Measurements from ENCODE around the gene SEC22B.
A peak's percentile ranks its signal among the peaks of the same experiment; 100 is the strongest.
"Not testable (repeated sequence)": the region's sequence is repeated elsewhere in the genome, so short reads cannot be mapped to it uniquely, and the experiment has no call there.

SEC22B gene

DNA sequence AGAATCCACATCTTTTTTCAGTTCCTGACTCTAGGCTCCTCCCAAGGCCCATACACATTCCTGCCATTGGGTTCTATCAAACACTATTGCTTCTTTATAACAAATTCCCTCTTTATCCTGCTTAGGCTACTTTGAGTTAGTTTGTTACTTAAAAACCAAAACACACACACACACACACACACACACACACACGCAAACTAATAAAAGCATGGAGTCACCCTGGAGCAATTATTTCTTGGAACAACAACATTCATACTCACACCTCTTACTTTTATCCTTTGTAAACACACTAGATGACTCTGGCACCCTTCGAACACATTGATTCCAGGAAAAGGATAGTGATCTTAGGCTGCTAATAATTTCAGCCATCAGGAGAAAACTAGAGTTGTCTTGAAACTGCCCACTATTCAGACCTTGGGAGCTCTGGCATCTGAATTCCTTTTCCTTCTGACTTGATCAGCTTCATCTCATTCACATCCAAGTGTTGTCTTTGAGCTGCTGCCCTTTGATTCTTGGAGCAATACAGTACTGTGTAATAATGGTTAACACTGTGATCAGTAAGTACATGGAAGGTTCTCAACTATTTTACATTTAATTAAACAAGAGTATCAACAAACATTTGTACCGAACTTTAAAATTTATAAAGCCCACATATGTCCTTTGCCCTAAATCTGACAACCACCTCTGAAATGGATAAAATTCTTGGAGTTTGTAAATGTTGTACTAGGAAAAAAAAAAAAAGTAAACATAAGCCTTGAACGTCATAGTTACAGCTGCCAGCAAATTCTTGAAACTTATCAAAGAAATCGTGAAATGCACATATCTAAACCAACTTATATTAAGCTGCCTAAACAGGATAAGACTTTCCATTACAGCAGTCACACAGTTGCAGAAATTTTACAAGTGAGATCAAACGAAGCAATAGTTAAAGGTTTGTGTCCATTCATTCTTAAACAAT lies 2.8 kb upstream of the SEC22B start:
- Histone ChIP-seq H3K36me3 (ENCODE audit: control insufficient read depth, insufficient read depth, low read length) (no peaks in the 10 kb centered on the region), H3K4me1 (ENCODE audit: control insufficient read depth, insufficient read depth, low read length) (peaks cover 15% of the 10 kb centered on the region), H3K4me3 (ENCODE audit: insufficient read depth, low read depth, low read length) (no peak overlapping the region), H3K27me3 (ENCODE audit: control insufficient read depth, insufficient read depth, low read length, poor library complexity, severe bottlenecking) (no peaks in the 10 kb centered on the region), H3K9me3 (ENCODE audit: control insufficient read depth, low read length) (no peaks in the 10 kb centered on the region), H3K27ac (ENCODE audit: insufficient read depth, low read depth, low read length, poor library complexity, severe bottlenecking) (peak overlapping the region; percentile 22)
- 82 to 84% methylated on average over 5 to 6 of the region's 6 CpGs for WGBS, 2 experiments

DNA sequence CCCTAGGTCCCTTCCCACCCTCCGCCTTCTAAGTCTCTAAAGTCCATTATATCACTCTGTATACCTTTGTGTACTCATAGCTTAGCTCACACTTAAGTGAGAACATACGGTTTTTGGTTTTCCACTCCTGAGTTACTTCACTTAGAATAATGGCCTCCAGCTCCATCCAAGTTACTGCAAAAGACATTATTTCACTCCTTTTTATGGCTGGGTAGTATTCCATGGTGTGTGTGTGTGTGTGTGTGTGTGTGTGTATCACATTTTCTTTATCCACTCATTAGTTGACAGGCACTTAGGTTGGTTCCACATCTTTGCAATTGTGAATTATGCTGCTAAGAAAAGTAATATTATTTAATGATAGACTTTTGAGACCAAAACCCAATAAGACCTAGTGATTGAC lies 1.7 kb upstream of the SEC22B start:
- not testable (repeated sequence) for H3K27ac ChIP-seq (ENCODE audit: insufficient read depth, low read depth, low read length, poor library complexity, severe bottlenecking)
- WGBS, 2 experiments: 92 to 94% methylated on average over 2 of the region's 2 CpGs

DNA sequence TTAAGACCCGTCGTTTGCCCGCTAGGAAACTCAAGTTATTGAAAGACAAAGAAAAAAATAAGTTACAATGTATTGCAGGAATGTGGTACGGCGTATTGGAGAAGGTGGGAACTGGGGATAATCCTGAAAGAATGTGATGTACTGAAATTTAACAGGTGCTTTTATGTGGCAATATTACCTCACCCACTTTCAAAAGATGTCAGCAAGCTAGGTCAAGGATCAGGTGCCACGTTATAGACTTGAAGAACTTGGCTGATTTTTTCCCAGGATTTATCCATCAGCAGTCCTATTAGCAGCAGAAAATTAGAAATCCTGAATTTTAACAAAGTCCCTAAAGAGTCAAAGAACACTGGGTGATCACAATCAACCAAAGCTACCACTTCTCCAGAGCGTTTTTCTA lies 632 bp downstream of the SEC22B start:
- not testable (repeated sequence) for H3K9me3 ChIP-seq (ENCODE audit: control insufficient read depth, low read length); H3K36me3 ChIP-seq (ENCODE audit: control insufficient read depth, insufficient read depth, low read length); H3K27me3 ChIP-seq (ENCODE audit: control insufficient read depth, insufficient read depth, low read length, poor library complexity, severe bottlenecking)
- H3K4me1 ChIP-seq (ENCODE audit: control insufficient read depth, insufficient read depth, low read length): peaks cover 15% of the 10 kb centered on the region
- H3K4me3 ChIP-seq (ENCODE audit: insufficient read depth, low read depth, low read length): peak overlapping the region; percentile 80
- H3K27ac ChIP-seq (ENCODE audit: insufficient read depth, low read depth, low read length, poor library complexity, severe bottlenecking): peak overlapping the region; percentile 84
- WGBS, 2 experiments: 0% methylated on average over 2 of the region's 7 CpGs

More for the DNA sequence above, 1.7 kb upstream of the SEC22B start:
- H3K4me3 ChIP-seq (ENCODE audit: insufficient read depth, low read depth, low read length); H3K27me3 ChIP-seq (ENCODE audit: control insufficient read depth, insufficient read depth, low read length, poor library complexity, severe bottlenecking); H3K36me3 ChIP-seq (ENCODE audit: control insufficient read depth, insufficient read depth, low read length); H3K9me3 ChIP-seq (ENCODE audit: control insufficient read depth, low read length): not testable (repeated sequence)
- H3K4me1 ChIP-seq (ENCODE audit: control insufficient read depth, insufficient read depth, low read length): peaks cover 15% of the 10 kb centered on the region

DNA sequence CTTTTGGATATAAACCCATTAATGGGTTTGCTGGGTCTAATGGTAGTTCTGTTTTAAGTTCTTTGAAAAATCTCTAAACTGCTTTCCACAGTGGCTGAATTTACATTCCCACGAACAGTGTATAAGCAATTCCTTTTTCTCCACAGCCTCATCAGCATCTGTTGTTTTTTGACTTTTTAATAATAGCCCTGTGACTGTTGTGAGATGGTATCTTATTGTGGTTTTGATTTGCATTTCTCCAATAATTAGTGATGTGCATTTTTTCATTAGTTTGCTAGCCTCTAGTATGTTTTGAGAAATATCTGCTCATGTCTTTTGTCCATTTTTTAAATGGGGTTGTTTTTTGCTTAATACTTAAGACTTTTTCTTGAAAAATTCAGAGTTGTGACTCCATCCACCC lies 11.6 kb downstream of the SEC22B start:
- H3K4me1 ChIP-seq (ENCODE audit: control insufficient read depth, insufficient read depth, low read length); H3K27me3 ChIP-seq (ENCODE audit: control insufficient read depth, insufficient read depth, low read length, poor library complexity, severe bottlenecking); H3K4me3 ChIP-seq (ENCODE audit: insufficient read depth, low read depth, low read length); H3K36me3 ChIP-seq (ENCODE audit: control insufficient read depth, insufficient read depth, low read length); H3K27ac ChIP-seq (ENCODE audit: insufficient read depth, low read depth, low read length, poor library complexity, severe bottlenecking); H3K9me3 ChIP-seq (ENCODE audit: control insufficient read depth, low read length): not testable (repeated sequence)
- WGBS, 2 experiments: no CpG with 5 or more reads among the region's 1 CpG

DNA sequence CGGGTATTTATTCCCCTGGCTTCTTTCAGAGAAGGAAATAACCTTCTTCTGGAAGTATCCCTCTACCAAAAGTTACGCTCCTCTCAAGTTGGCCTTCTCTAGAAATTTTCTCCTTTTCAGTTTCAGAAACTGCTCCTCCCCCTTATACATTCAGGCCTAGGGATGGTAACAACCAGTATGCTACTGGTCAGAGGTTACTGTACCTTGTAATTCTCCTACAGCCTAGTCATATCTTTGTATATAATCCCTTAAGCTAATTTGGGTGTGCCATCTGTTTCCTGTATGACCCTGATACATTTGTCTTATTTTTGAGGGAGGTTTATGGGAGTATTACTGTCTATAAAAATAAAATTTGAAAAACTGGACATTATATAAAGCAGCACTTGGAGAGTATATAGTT lies 14.3 kb downstream of the SEC22B start:
- not testable (repeated sequence) for H3K27ac ChIP-seq (ENCODE audit: insufficient read depth, low read depth, low read length, poor library complexity, severe bottlenecking); H3K9me3 ChIP-seq (ENCODE audit: control insufficient read depth, low read length); H3K36me3 ChIP-seq (ENCODE audit: control insufficient read depth, insufficient read depth, low read length); H3K27me3 ChIP-seq (ENCODE audit: control insufficient read depth, insufficient read depth, low read length, poor library complexity, severe bottlenecking); H3K4me1 ChIP-seq (ENCODE audit: control insufficient read depth, insufficient read depth, low read length); H3K4me3 ChIP-seq (ENCODE audit: insufficient read depth, low read depth, low read length)
- no CpG with 5 or more reads among the region's 2 CpGs for WGBS, 2 experiments

DNA sequence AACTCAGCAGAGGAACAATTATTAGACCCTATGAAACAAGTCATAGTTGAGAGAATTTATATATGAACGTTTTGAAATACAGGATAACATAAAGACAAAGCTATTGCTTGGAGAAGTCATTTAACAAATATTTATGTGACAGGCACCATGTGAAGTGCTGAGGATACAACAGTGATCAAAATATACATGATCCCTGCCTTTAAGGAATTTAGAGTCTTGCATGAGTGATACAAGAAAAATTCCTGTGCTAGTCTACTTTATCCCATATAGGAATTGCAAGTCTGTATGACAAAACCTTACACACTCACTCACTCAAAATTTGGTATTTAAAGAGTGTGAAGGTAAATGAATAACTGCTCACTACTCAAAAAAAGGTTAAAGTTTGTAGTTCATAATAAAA lies 17.8 kb downstream of the SEC22B start:
- not testable (repeated sequence) for H3K4me3 ChIP-seq (ENCODE audit: insufficient read depth, low read depth, low read length); H3K27me3 ChIP-seq (ENCODE audit: control insufficient read depth, insufficient read depth, low read length, poor library complexity, severe bottlenecking); H3K36me3 ChIP-seq (ENCODE audit: control insufficient read depth, insufficient read depth, low read length); H3K9me3 ChIP-seq (ENCODE audit: control insufficient read depth, low read length); H3K4me1 ChIP-seq (ENCODE audit: control insufficient read depth, insufficient read depth, low read length); H3K27ac ChIP-seq (ENCODE audit: insufficient read depth, low read depth, low read length, poor library complexity, severe bottlenecking)
- WGBS, 2 experiments: no CpG with 5 or more reads among the region's 1 CpG

DNA sequence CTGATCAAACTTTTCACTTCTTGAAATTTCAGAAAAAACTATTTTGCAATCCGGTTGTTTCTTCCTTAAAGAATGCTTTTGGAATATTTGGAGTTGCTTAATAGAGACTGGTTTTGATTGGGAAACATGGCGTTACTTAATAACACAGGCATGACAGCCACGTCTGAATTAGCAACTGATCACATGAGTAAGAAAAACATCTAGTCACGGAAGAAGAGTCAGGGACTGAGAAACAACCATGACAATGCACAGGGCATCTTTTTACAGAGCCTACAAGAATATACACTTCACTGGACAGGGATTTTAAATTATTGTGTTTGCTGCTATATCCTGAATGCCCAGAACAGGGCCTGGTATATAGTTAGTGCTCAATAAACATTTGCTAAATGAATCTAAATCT lies 18.2 kb downstream of the SEC22B start:
- H3K27ac ChIP-seq (ENCODE audit: insufficient read depth, low read depth, low read length, poor library complexity, severe bottlenecking); H3K4me1 ChIP-seq (ENCODE audit: control insufficient read depth, insufficient read depth, low read length); H3K4me3 ChIP-seq (ENCODE audit: insufficient read depth, low read depth, low read length); H3K27me3 ChIP-seq (ENCODE audit: control insufficient read depth, insufficient read depth, low read length, poor library complexity, severe bottlenecking); H3K36me3 ChIP-seq (ENCODE audit: control insufficient read depth, insufficient read depth, low read length); H3K9me3 ChIP-seq (ENCODE audit: control insufficient read depth, low read length): not testable (repeated sequence)
- WGBS, 2 experiments: no CpG with 5 or more reads among the region's 4 CpGs

DNA sequence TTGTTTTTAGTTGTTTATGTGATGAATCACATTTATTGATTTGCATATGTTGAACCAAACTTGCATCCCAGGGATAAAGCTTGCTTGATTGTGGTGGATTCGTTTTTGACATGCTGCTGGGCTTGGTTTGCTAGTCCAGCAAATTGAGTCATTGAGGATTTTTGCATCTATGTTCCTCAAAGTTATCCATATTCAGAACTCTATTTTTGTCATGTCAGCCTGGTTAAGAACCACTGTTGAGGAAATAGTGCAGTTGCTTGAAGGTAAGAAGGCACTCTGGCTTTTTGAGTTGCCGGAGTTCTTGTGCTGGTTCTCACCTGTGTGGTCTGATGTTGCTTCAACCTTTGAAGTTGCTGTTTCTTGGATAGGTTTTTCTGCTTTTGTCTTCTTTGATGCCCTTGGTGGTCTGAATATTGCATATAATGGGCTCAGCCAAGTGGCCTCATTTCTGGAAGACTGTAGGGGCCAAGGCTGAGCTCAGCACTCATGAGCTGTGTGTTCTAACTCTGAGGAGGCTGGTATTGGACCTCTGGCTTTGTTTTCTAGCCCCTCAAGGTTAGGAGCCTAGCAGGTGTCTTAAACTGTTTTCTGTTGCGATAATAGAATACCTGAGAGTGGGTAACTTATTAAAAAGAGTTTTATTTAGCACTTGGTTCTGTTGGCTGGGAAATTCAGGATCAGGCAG lies 26.0 kb downstream of the SEC22B start:
- not testable (repeated sequence) for H3K36me3 ChIP-seq (ENCODE audit: control insufficient read depth, insufficient read depth, low read length); H3K9me3 ChIP-seq (ENCODE audit: control insufficient read depth, low read length); H3K4me1 ChIP-seq (ENCODE audit: control insufficient read depth, insufficient read depth, low read length); H3K27me3 ChIP-seq (ENCODE audit: control insufficient read depth, insufficient read depth, low read length, poor library complexity, severe bottlenecking); H3K27ac ChIP-seq (ENCODE audit: insufficient read depth, low read depth, low read length, poor library complexity, severe bottlenecking); H3K4me3 ChIP-seq (ENCODE audit: insufficient read depth, low read depth, low read length)
- WGBS, 2 experiments: no CpG with 5 or more reads among the region's 3 CpGs

DNA sequence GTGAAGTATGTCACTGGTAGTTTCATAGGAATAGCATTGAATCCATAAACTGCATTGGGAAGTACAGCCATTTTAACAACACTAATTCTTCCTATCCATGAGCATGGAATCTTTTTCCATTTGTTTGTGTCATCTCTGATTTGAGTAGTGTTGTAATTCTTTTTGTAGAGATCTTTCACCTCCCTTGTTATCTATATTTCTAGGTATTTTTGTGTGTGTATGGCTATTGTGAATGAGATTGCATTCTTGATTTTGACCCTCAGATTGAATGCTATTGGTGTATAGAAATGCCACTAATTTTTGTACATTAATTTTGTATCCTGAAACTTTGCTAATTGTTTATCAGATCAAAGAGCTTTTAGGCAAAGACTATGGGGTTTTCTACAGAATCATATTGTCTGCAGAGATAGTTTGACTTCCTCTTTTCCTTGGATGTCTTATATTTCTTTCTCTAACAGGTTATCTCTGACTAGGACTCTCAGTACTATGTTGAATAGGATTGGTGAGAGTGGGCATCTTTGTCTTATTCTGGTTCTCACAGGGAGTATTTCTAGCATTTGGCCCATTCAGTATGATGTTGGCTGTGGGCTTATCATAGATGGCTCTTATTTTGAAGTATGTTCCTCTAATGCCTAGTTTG lies 26.8 kb downstream of the SEC22B start:
- not testable (repeated sequence) for H3K27ac ChIP-seq (ENCODE audit: insufficient read depth, low read depth, low read length, poor library complexity, severe bottlenecking); H3K27me3 ChIP-seq (ENCODE audit: control insufficient read depth, insufficient read depth, low read length, poor library complexity, severe bottlenecking); H3K4me1 ChIP-seq (ENCODE audit: control insufficient read depth, insufficient read depth, low read length); H3K4me3 ChIP-seq (ENCODE audit: insufficient read depth, low read depth, low read length); H3K9me3 ChIP-seq (ENCODE audit: control insufficient read depth, low read length); H3K36me3 ChIP-seq (ENCODE audit: control insufficient read depth, insufficient read depth, low read length)

DNA sequence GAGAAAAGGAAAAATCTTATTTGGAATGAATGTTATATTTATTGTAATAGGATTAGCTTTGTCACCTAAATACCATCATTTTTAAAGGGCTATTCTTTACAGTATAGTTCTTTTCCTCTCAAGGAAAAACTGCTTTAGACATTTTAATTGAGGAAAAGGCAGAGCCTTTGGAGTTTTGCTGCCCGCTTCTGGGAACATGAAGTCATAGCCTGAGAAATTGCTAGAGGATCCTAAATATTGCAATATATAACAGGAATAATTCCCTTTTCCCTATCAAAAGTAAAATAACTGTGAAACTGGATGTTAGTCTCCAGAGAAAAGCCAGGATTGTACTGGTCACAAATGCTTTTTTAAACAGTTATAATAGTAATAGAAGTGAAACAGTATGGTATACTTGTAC lies 30.5 kb downstream of the SEC22B start:
- H3K27me3 ChIP-seq (ENCODE audit: control insufficient read depth, insufficient read depth, low read length, poor library complexity, severe bottlenecking); H3K4me1 ChIP-seq (ENCODE audit: control insufficient read depth, insufficient read depth, low read length); H3K9me3 ChIP-seq (ENCODE audit: control insufficient read depth, low read length); H3K4me3 ChIP-seq (ENCODE audit: insufficient read depth, low read depth, low read length); H3K36me3 ChIP-seq (ENCODE audit: control insufficient read depth, insufficient read depth, low read length); H3K27ac ChIP-seq (ENCODE audit: insufficient read depth, low read depth, low read length, poor library complexity, severe bottlenecking): not testable (repeated sequence)
- WGBS, 2 experiments: no CpG with 5 or more reads among the region's 1 CpG
